HUES64 (cell line): ENCODE data around the gene VTA1.

Source experiments
- H3K27ac ChIP-seq: 2 replicates; pipeline ENCODE4 v1.7.0; 2013; ENCODE audit warnings: low read depth, low read length, inconsistent platforms
- H3K27me3 ChIP-seq: 2 replicates; pipeline ENCODE4 v1.6.1; 2013; ENCODE audit warnings: mild to moderate bottlenecking, low read length; ENCODE audit not compliant: insufficient read depth
- H3K36me3 ChIP-seq: 2 replicates; pipeline ENCODE4 v1.6.1; 2013; ENCODE audit warnings: mild to moderate bottlenecking, low read length; ENCODE audit not compliant: insufficient read depth
- H3K4me1 ChIP-seq: 2 replicates; pipeline ENCODE4 v1.6.1; 2013; ENCODE audit warnings: mild to moderate bottlenecking, low read length, moderate library complexity; ENCODE audit not compliant: insufficient read depth
- H3K4me3 ChIP-seq: 2 replicates; pipeline ENCODE4 v1.5.1; 2013; ENCODE audit warnings: mild to moderate bottlenecking, low read length, moderate library complexity
- H3K9ac ChIP-seq: 2 replicates; pipeline ENCODE4 v1.6.1; 2013; ENCODE audit warnings: mild to moderate bottlenecking, low read depth, low read length
- H3K9me3 ChIP-seq: 2 replicates; pipeline ENCODE4 v1.6.1; 2013; ENCODE audit warnings: low read depth, low read length; ENCODE audit not compliant: insufficient read depth
- WGBS: fragments of 150-250, 120-280 bp; methylation state at CpG from one replicate; pipeline ENCODE4 v1.1.7; 2013; ENCODE audit warnings: missing lambda C conversion rate; 5-methylcytosine and 5-hydroxymethylcytosine counted together

VTA1 gene

GRCh38 chr6:142242269-142242668 lies 95.2 kb downstream of the VTA1 start:
- WGBS, result 90% methylated on average over 4 of the region's 4 CpGs
- Histone ChIP-seq H3K4me1 (peaks cover 8% of the 10 kb centered on the region; the same call in 1 of the 2 replicates), H3K9me3 (no peaks in the 10 kb centered on the region), H3K27me3 (no peaks in the 10 kb centered on the region), H3K9ac (no peak overlapping the region), H3K36me3 (no peaks in the 10 kb centered on the region), H3K4me3 (no peak overlapping the region), H3K27ac (no peak overlapping the region)

DNA sequence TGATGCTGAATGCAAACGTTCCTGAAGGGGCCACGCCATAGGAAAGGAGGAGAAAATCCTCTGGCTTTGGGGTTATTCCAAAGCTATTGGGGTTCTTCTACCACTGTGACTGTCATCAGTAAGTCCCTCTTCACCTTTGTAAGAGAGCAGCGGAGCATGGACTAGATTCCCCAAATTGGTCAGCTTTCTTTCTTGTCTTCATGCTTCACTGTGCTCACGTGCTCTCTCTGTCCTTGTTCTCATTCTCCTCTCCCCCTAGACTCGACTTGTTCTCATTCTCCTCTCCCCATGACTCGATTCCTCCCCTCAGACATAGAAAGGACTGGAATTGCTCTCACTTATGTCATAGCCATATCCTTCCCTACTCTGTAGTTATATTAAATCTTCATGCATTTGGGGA lies 99.9 kb downstream of the VTA1 start:
- no peak overlapping the region for H3K4me3 ChIP-seq
- WGBS, result 89% methylated on average over 6 of the region's 6 CpGs

DNA sequence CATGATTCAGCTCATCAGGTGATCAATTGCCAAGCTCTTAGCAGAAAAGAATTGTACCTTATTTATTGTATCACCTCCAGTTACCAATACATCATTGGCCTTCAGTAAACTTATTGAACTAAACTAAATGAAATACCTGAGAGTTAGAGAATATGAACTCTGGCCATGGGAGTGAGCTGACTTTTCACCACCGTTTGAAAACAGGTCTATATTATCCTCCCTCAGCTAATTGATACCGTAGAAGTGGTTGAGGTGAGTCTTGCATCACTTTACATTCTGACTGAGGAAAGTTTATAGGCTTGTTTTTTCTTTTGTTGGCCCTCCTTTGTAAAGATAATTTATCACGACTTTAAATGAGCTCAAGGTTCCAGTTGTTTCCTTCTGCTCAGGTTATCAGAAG lies 102.2 kb downstream of the VTA1 start:
- Histone ChIP-seq H3K27me3 (no peaks in the 10 kb centered on the region), H3K27ac (no peak overlapping the region), H3K4me1 (no peaks in the 10 kb centered on the region), H3K9me3 (no peaks in the 10 kb centered on the region), H3K9ac (no peak overlapping the region), H3K36me3 (no peaks in the 10 kb centered on the region), H3K4me3 (no peak overlapping the region)
- 83% methylated on average over 3 of the region's 3 CpGs for WGBS

More for the DNA sequence above, 99.9 kb downstream of the VTA1 start:
- Histone ChIP-seq H3K27ac (no peak overlapping the region), H3K36me3 (no peaks in the 10 kb centered on the region), H3K9ac (no peak overlapping the region), H3K4me1 (peaks cover 8% of the 10 kb centered on the region; the same call in 1 of the 2 replicates), H3K27me3 (no peaks in the 10 kb centered on the region), H3K9me3 (no peaks in the 10 kb centered on the region)

DNA sequence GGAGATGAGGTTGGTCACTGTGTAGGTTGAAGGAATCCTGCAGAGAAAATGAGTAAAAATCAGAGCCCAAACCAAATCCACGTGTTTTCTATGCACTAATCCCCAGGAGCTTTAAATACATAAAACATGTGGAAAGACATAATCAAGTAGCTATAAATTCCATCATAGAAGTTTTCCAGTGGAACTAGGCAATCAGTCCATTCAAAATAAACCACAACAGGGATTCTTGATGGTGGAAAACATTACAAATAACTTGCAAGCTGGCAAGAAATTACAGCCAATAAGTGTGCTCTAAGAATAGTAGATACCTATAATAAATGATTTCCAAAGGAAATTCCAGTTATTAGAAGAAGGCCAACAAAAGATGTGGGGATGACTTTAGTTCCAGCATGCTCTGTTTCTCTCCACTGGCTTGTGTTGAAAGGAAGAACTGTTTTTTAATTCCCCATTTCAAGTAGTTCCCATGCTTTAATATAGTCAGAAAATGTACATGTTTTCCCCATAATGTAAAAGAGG lies 104.9 kb downstream of the VTA1 start:
- Histone ChIP-seq H3K9ac (no peak overlapping the region), H3K4me3 (no peak overlapping the region), H3K4me1 (no peaks in the 10 kb centered on the region), H3K9me3 (no peaks in the 10 kb centered on the region), H3K36me3 (no peaks in the 10 kb centered on the region), H3K27me3 (no peaks in the 10 kb centered on the region), H3K27ac (no peak overlapping the region)
- WGBS, result 100% methylated on average over 1 of the region's 1 CpG

DNA sequence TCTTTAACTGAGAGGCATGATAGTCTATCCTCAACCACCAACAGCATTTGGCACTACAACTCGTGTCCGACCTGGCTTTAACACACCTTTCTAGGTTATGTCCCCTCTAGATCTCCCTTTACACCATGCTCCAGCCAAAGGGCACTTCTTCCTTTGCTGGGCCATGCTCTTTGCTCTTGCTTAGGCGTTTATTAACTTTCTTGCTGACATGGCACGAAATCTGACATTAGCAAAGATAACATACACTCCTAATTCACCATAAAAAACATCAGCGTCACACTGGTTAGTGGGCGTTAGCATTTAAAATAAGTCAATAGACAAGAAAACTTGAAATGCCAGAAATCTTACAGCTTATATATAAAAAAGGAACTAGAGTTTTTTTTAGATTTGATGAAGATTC lies 107.5 kb downstream of the VTA1 start:
- Histone ChIP-seq H3K27me3 (no peaks in the 10 kb centered on the region), H3K9me3 (no peaks in the 10 kb centered on the region), H3K9ac (no peak overlapping the region), H3K4me3 (no peak overlapping the region), H3K4me1 (no peaks in the 10 kb centered on the region), H3K36me3 (no peaks in the 10 kb centered on the region), H3K27ac (no peak overlapping the region)
- WGBS, result 94% methylated on average over 6 of the region's 6 CpGs

DNA sequence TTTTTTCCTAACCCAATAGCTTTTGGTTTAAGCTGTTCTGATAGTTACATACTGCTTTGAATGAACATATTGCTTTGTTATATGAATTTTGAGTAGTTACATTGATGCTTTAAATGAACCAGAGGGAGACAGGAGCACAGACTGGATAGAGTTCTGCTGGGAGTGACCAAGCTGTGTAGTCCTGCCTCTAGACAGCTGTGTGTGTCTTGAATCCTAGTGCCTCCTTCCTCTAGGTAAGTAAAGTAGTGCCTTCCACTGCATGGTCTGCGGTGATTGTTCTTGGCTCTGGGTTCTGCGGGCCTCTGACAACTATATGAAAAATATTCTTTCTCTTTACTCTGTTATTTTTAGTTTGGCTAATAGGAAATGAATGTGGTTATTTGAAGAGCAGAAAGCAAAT lies 108.7 kb downstream of the VTA1 start:
- no CpG with 5 or more reads among the region's 2 CpGs for WGBS
- H3K4me3 ChIP-seq, result no peak overlapping the region
- no peaks in the 10 kb centered on the region for H3K36me3 ChIP-seq
- no peaks in the 10 kb centered on the region for H3K4me1 ChIP-seq
- no peak overlapping the region for H3K9ac ChIP-seq
- H3K9me3 ChIP-seq, result no peaks in the 10 kb centered on the region
- no peak overlapping the region for H3K27ac ChIP-seq
- H3K27me3 ChIP-seq, result no peaks in the 10 kb centered on the region

DNA sequence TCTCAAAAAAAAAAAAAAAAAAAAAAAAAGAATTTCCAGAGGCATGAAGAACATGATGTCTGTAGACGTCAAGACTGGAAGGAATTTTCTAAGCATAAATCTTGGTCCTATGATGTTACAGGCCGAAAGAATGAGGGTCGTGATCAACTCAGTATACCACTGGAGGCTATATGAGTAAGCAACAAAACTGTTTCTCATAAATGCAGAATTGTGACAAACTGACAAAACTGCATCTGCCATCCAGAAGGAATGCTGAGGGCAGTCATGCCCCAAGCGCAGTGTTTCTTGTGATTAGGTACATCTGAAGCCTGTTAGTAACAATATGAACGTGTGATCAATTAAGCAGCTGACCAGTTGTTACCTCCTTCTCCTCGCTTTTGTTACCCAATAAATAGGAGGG lies 111.2 kb downstream of the VTA1 start:
- WGBS, result 93% methylated on average over 5 of the region's 6 CpGs
- no peak overlapping the region for H3K9ac ChIP-seq
- no peak overlapping the region for H3K27ac ChIP-seq
- H3K9me3 ChIP-seq, result no peaks in the 10 kb centered on the region
- H3K36me3 ChIP-seq, result no peaks in the 10 kb centered on the region
- no peak overlapping the region for H3K4me3 ChIP-seq
- no peaks in the 10 kb centered on the region for H3K27me3 ChIP-seq
- H3K4me1 ChIP-seq, result no peaks in the 10 kb centered on the region

GRCh38 chr6:142258757-142259156 lies 111.7 kb downstream of the VTA1 start:
- Histone ChIP-seq H3K4me3 (no peak overlapping the region), H3K36me3 (no peaks in the 10 kb centered on the region), H3K27me3 (no peaks in the 10 kb centered on the region), H3K9ac (no peak overlapping the region), H3K4me1 (no peaks in the 10 kb centered on the region), H3K9me3 (no peaks in the 10 kb centered on the region), H3K27ac (no peak overlapping the region)
- WGBS, result 94% methylated on average over 8 of the region's 8 CpGs

- H3K4me3 ChIP-seq, result no peak overlapping the region
- H3K36me3 ChIP-seq, result no peaks in the 10 kb centered on the region
- H3K27ac ChIP-seq, result no peak overlapping the region
- no CpG with 5 or more reads among the region's 3 CpGs for WGBS
- H3K9ac ChIP-seq, result no peak overlapping the region
- H3K9me3 ChIP-seq, result no peaks in the 10 kb centered on the region
- no peaks in the 10 kb centered on the region for H3K4me1 ChIP-seq
- no peaks in the 10 kb centered on the region for H3K27me3 ChIP-seq
Measured at GRCh38 chr6:142260748-142261147, 113.7 kb downstream of the VTA1 start.

GRCh38 chr6:142262231-142262630 lies 115.2 kb downstream of the VTA1 start:
- no peak overlapping the region for H3K9ac ChIP-seq
- H3K4me3 ChIP-seq, result no peak overlapping the region
- H3K36me3 ChIP-seq, result no peaks in the 10 kb centered on the region
- H3K9me3 ChIP-seq, result no peaks in the 10 kb centered on the region
- H3K27me3 ChIP-seq, result no peaks in the 10 kb centered on the region
- H3K4me1 ChIP-seq, result no peaks in the 10 kb centered on the region
- no peak overlapping the region for H3K27ac ChIP-seq

- Histone ChIP-seq H3K4me1 (no peaks in the 10 kb centered on the region), H3K4me3 (no peak overlapping the region), H3K36me3 (no peaks in the 10 kb centered on the region), H3K9ac (no peak overlapping the region), H3K9me3 (no peaks in the 10 kb centered on the region), H3K27me3 (no peaks in the 10 kb centered on the region), H3K27ac (no peak overlapping the region)
- 100% methylated on average over 1 of the region's 1 CpG for WGBS
Measured at GRCh38 chr6:142265476-142265875, 118.4 kb downstream of the VTA1 start.

DNA sequence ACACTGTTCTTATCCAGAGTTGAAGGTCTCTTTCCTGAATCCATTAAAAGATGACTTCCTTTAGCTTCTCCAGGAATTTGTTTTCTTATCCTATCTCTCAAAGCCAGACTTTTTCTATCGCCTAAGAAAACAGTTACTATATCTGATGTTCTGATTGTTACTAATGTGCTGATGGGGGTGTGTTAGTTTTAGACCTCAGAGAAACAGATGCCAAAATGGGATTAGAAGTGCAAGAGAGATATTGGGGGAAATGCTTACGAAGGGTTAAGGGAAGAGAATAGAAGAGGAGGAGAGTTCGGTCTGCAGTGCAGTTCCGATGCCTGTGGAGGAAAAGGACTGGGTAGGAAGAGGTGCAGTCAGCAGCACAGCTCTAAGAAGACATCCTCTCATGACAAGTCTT lies 119.0 kb downstream of the VTA1 start:
- Histone ChIP-seq H3K9me3 (no peaks in the 10 kb centered on the region), H3K36me3 (no peaks in the 10 kb centered on the region), H3K9ac (no peak overlapping the region), H3K27me3 (no peaks in the 10 kb centered on the region), H3K27ac (no peak overlapping the region), H3K4me3 (no peak overlapping the region), H3K4me1 (no peaks in the 10 kb centered on the region)
- 89% methylated on average over 4 of the region's 4 CpGs for WGBS
